ENCODE results near the gene HNMT. TPM values are rescaled to one million over a fixed set of nuclear protein-coding genes. Genes with fewer than 3 reads are reported as not detected.

Gene HNMT
- total and polyA plus RNA-seq, 2 of the 8 experiments (the other 6 are each of a cell fraction or from before 2014, with no cell fraction given), result 1.6 to 3.6 TPM

GRCh38 chr2:137998503-137998902 lies 34.2 kb downstream of the HNMT start:
- H3K56ac ChIP-seq (replicated peaks; ENCODE audit: insufficient read length, low read depth, low read length), result no peak overlapping the region
- no peak overlapping the region for H4K8ac ChIP-seq (ENCODE audit: extremely low read depth, insufficient read depth, low read length)
- H3K14ac ChIP-seq (ENCODE audit: insufficient read length), result no peak overlapping the region
- H4K20me1 ChIP-seq (replicated peaks in 1 of 2; ENCODE audit: control insufficient read depth in 1 of 2, insufficient read depth in 2 of 2, low read length in 2 of 2), result no peaks in the 10 kb centered on the region
- H2BK20ac ChIP-seq (ENCODE audit: low read length), result no peak overlapping the region
- ChIA-PET POLR2A (ENCODE audit: partially characterized antibody) (interaction anchor here (1.0 kb wide), 1 partner anchor 9 kb away, joined by 3 read pairs; no protein-coding TSS in a partner anchor), CTCF (ENCODE audit: partially characterized antibody) (interaction anchor here (1.0 to 1.4 kb wide), 2 partner anchors 67 to 74 kb away, joined by 3 read pairs; no protein-coding TSS in a partner anchor)
- WGBS, 2 experiments (ENCODE audit: extremely low coverage in 1 of 2, insufficient coverage in 1 of 2, insufficient read length in 1 of 2, insufficient replicate concordance in 2 of 2, low coverage in 1 of 2, low lambda C conversion rate in 2 of 2, missing lambda C conversion rate in 1 of 2), result 84% methylated on average over 1 of the region's 1 CpG; no CpG with 5 or more reads in 1 of the 2 experiments
- TF ChIP-seq SAP30 (IDR thresholded peaks at IDR 0.05; ENCODE audit: insufficient read depth, insufficient replicate concordance, low read length), result no peak
- no peak for TF ChIP-seq USF2 (IDR thresholded peaks at IDR 0.05; ENCODE audit: low read length)
- H3K4ac ChIP-seq (replicated peaks; ENCODE audit: insufficient read length, low read depth, low read length), result no peak overlapping the region
- H3K27ac ChIP-seq (ENCODE audit: low read depth, low read length), result no peak overlapping the region
- H4K91ac ChIP-seq (replicated peaks; ENCODE audit: insufficient read length, low read length), result no peak overlapping the region
- H2AK5ac ChIP-seq (ENCODE audit: low read depth, low read length), result no peak overlapping the region
- DNase-seq (ENCODE audit: low read depth in 1 of 2, low spot score in 2 of 2), result no peak
- H2BK5ac ChIP-seq (ENCODE audit: low read depth, low read length), result no peak overlapping the region
- no peaks in the 10 kb centered on the region for H3K9me3 ChIP-seq (ENCODE audit: insufficient read depth in 2 of 2, low read depth in 1 of 2, low read length in 1 of 2)
- H3K23ac ChIP-seq (ENCODE audit: insufficient read length), result no peak overlapping the region
- H3K23me2 ChIP-seq (ENCODE audit: low read depth, low read length), result no peaks in the 10 kb centered on the region
- no peak overlapping the region for H3K9ac ChIP-seq (replicated peaks in 1 of 4; ENCODE audit: extremely low read depth in 1 of 4, low read depth in 3 of 4, low read length in 3 of 4)
- no peak overlapping the region for H3K18ac ChIP-seq (ENCODE audit: extremely low read depth, low read length)
- H3K27me3 ChIP-seq (replicated peaks in 1 of 4; ENCODE audit: control insufficient read depth in 3 of 4, extremely low read depth in 1 of 4, insufficient read depth in 3 of 4, low read length in 3 of 4), result no peaks in the 10 kb centered on the region
- no peak overlapping the region for H2BK15ac ChIP-seq (ENCODE audit: low read length)
- no peaks in the 10 kb centered on the region for H3K79me2 ChIP-seq (ENCODE audit: control insufficient read depth in 1 of 2, insufficient read depth in 2 of 2, low read length in 2 of 2)
- no peaks in the 10 kb centered on the region for H3K36me3 ChIP-seq (ENCODE audit: control insufficient read depth in 2 of 4, insufficient read depth in 4 of 4, low read length in 3 of 4)
- no peak overlapping the region for H3K4me2 ChIP-seq (ENCODE audit: insufficient read depth in 1 of 2, low read depth in 2 of 2, low read length in 2 of 2)
- H3K79me1 ChIP-seq (ENCODE audit: low read depth, low read length), result no peaks in the 10 kb centered on the region
- H2BK120ac ChIP-seq (replicated peaks; ENCODE audit: low read depth, low read length), result no peak overlapping the region
- H2AFZ ChIP-seq (ENCODE audit: low read length), result no peak overlapping the region
- FAIRE-seq, result no peak
- no peaks in the 10 kb centered on the region for H3K4me1 ChIP-seq (replicated peaks in 1 of 4; ENCODE audit: control insufficient read depth in 3 of 4, insufficient read depth in 4 of 4, low read length in 3 of 4)
- H3K4me3 ChIP-seq (ENCODE audit: extremely low read depth in 1 of 4, insufficient read depth in 2 of 4, low read depth in 3 of 4, low read length in 4 of 4), result no peak overlapping the region
- H2BK12ac ChIP-seq (ENCODE audit: low read depth, low read length), result no peak overlapping the region
- no peak overlapping the region for H4K5ac ChIP-seq (ENCODE audit: insufficient read length, low read depth, low read length)
